ENCODE data around the gene MAEL.
"Not testable (repeated sequence)": the region's sequence is repeated elsewhere in the genome, so short reads cannot be mapped to it uniquely, and the experiment has no call there.

Gene MAEL

GRCh38 chr1:167016100-167016750 is 27.1 kb downstream of the MAEL start:
- H3K4me1 ChIP-seq (ENCODE audit: control insufficient read depth, insufficient read depth, low read length): peaks cover 8% of the 10 kb centered on the region
- no peaks in the 10 kb centered on the region for H3K36me3 ChIP-seq (ENCODE audit: control insufficient read depth, insufficient read depth, low read length)
- no peak overlapping the region for H3K9ac ChIP-seq (ENCODE audit: low read depth, low read length)
- H3K4me3 ChIP-seq (ENCODE audit: low read depth, low read length): no peak overlapping the region
- no peak overlapping the region for H3K27ac ChIP-seq (ENCODE audit: low read depth, low read length)
- H3K9me3 ChIP-seq (ENCODE audit: control insufficient read depth, insufficient read depth, low read length): no peaks in the 10 kb centered on the region
- H3K27me3 ChIP-seq (ENCODE audit: control insufficient read depth, insufficient read depth, low read length): no peaks in the 10 kb centered on the region; the same call in 1 of the 2 replicates

- Histone ChIP-seq H3K36me3 (ENCODE audit: control insufficient read depth, insufficient read depth, low read length) (no peaks in the 10 kb centered on the region), H3K27me3 (ENCODE audit: control insufficient read depth, insufficient read depth, low read length) (no peaks in the 10 kb centered on the region), H3K27ac (ENCODE audit: low read depth, low read length) (no peak overlapping the region), H3K4me3 (ENCODE audit: low read depth, low read length) (no peak overlapping the region), H3K9ac (ENCODE audit: low read depth, low read length) (no peak overlapping the region), H3K9me3 (ENCODE audit: control insufficient read depth, insufficient read depth, low read length) (no peaks in the 10 kb centered on the region), H3K4me1 (ENCODE audit: control insufficient read depth, insufficient read depth, low read length) (no peaks in the 10 kb centered on the region)
Measured at GRCh38 chr1:167022384-167022783, 33.3 kb downstream of the MAEL start.

GRCh38 chr1:167029553-167029952 is 40.5 kb downstream of the MAEL start:
- H3K4me1 ChIP-seq (ENCODE audit: control insufficient read depth, insufficient read depth, low read length); H3K9me3 ChIP-seq (ENCODE audit: control insufficient read depth, insufficient read depth, low read length); H3K27ac ChIP-seq (ENCODE audit: low read depth, low read length); H3K27me3 ChIP-seq (ENCODE audit: control insufficient read depth, insufficient read depth, low read length); H3K36me3 ChIP-seq (ENCODE audit: control insufficient read depth, insufficient read depth, low read length); H3K4me3 ChIP-seq (ENCODE audit: low read depth, low read length); H3K9ac ChIP-seq (ENCODE audit: low read depth, low read length): not testable (repeated sequence)

GRCh38 chr1:167033646-167034045 is 44.6 kb downstream of the MAEL start:
- Histone ChIP-seq H3K4me3 (ENCODE audit: low read depth, low read length) (no peak overlapping the region), H3K9me3 (ENCODE audit: control insufficient read depth, insufficient read depth, low read length) (no peaks in the 10 kb centered on the region), H3K4me1 (ENCODE audit: control insufficient read depth, insufficient read depth, low read length) (no peaks in the 10 kb centered on the region), H3K36me3 (ENCODE audit: control insufficient read depth, insufficient read depth, low read length) (no peaks in the 10 kb centered on the region), H3K27ac (ENCODE audit: low read depth, low read length) (no peak overlapping the region), H3K9ac (ENCODE audit: low read depth, low read length) (no peak overlapping the region), H3K27me3 (ENCODE audit: control insufficient read depth, insufficient read depth, low read length) (no peaks in the 10 kb centered on the region)

- no peaks in the 10 kb centered on the region for H3K9me3 ChIP-seq (ENCODE audit: control insufficient read depth, insufficient read depth, low read length)
- no peak overlapping the region for H3K9ac ChIP-seq (ENCODE audit: low read depth, low read length)
- no peak overlapping the region for H3K27ac ChIP-seq (ENCODE audit: low read depth, low read length)
- no peaks in the 10 kb centered on the region for H3K4me1 ChIP-seq (ENCODE audit: control insufficient read depth, insufficient read depth, low read length)
- no peaks in the 10 kb centered on the region for H3K27me3 ChIP-seq (ENCODE audit: control insufficient read depth, insufficient read depth, low read length)
- H3K36me3 ChIP-seq (ENCODE audit: control insufficient read depth, insufficient read depth, low read length): no peaks in the 10 kb centered on the region
- no peak overlapping the region for H3K4me3 ChIP-seq (ENCODE audit: low read depth, low read length)
Measured at GRCh38 chr1:167043752-167044488, 54.8 kb downstream of the MAEL start.

- no peak overlapping the region for H3K4me3 ChIP-seq (ENCODE audit: low read depth, low read length)
- H3K27ac ChIP-seq (ENCODE audit: low read depth, low read length): no peak overlapping the region
- no peaks in the 10 kb centered on the region for H3K36me3 ChIP-seq (ENCODE audit: control insufficient read depth, insufficient read depth, low read length)
- H3K27me3 ChIP-seq (ENCODE audit: control insufficient read depth, insufficient read depth, low read length): no peaks in the 10 kb centered on the region
- H3K9me3 ChIP-seq (ENCODE audit: control insufficient read depth, insufficient read depth, low read length): no peaks in the 10 kb centered on the region
- no peaks in the 10 kb centered on the region for H3K4me1 ChIP-seq (ENCODE audit: control insufficient read depth, insufficient read depth, low read length)
- no peak overlapping the region for H3K9ac ChIP-seq (ENCODE audit: low read depth, low read length)
Measured at GRCh38 chr1:167051907-167052306, 62.8 kb downstream of the MAEL start.

GRCh38 chr1:167052389-167052788 is 63.3 kb downstream of the MAEL start:
- Histone ChIP-seq H3K27me3 (ENCODE audit: control insufficient read depth, insufficient read depth, low read length) (no peaks in the 10 kb centered on the region), H3K9ac (ENCODE audit: low read depth, low read length) (no peak overlapping the region), H3K4me3 (ENCODE audit: low read depth, low read length) (no peak overlapping the region), H3K27ac (ENCODE audit: low read depth, low read length) (no peak overlapping the region), H3K36me3 (ENCODE audit: control insufficient read depth, insufficient read depth, low read length) (no peaks in the 10 kb centered on the region), H3K9me3 (ENCODE audit: control insufficient read depth, insufficient read depth, low read length) (no peaks in the 10 kb centered on the region), H3K4me1 (ENCODE audit: control insufficient read depth, insufficient read depth, low read length) (no peaks in the 10 kb centered on the region)

- Histone ChIP-seq H3K4me1 (ENCODE audit: control insufficient read depth, insufficient read depth, low read length) (peaks cover 9% of the 10 kb centered on the region; the same call in 1 of the 2 replicates), H3K9ac (ENCODE audit: low read depth, low read length) (no peak overlapping the region), H3K27ac (ENCODE audit: low read depth, low read length) (no peak overlapping the region), H3K4me3 (ENCODE audit: low read depth, low read length) (no peak overlapping the region), H3K9me3 (ENCODE audit: control insufficient read depth, insufficient read depth, low read length) (no peaks in the 10 kb centered on the region), H3K27me3 (ENCODE audit: control insufficient read depth, insufficient read depth, low read length) (no peaks in the 10 kb centered on the region), H3K36me3 (ENCODE audit: control insufficient read depth, insufficient read depth, low read length) (no peaks in the 10 kb centered on the region)
Measured at GRCh38 chr1:167054531-167054930, 65.5 kb downstream of the MAEL start.

- H3K9me3 ChIP-seq (ENCODE audit: control insufficient read depth, insufficient read depth, low read length): no peaks in the 10 kb centered on the region
- no peaks in the 10 kb centered on the region for H3K36me3 ChIP-seq (ENCODE audit: control insufficient read depth, insufficient read depth, low read length)
- no peaks in the 10 kb centered on the region for H3K27me3 ChIP-seq (ENCODE audit: control insufficient read depth, insufficient read depth, low read length)
- H3K4me1 ChIP-seq (ENCODE audit: control insufficient read depth, insufficient read depth, low read length): peaks cover 10% of the 10 kb centered on the region; the same call in 1 of the 2 replicates
- H3K27ac ChIP-seq (ENCODE audit: low read depth, low read length): no peak overlapping the region
- H3K4me3 ChIP-seq (ENCODE audit: low read depth, low read length): no peak overlapping the region
- no peak overlapping the region for H3K9ac ChIP-seq (ENCODE audit: low read depth, low read length)
Measured at GRCh38 chr1:167054946-167055630, 66.0 kb downstream of the MAEL start.

- H3K4me3 ChIP-seq (ENCODE audit: low read depth, low read length): no peak overlapping the region
- peaks cover 10% of the 10 kb centered on the region; the same call in 1 of the 2 replicates for H3K4me1 ChIP-seq (ENCODE audit: control insufficient read depth, insufficient read depth, low read length)
- H3K27me3 ChIP-seq (ENCODE audit: control insufficient read depth, insufficient read depth, low read length): no peaks in the 10 kb centered on the region
- H3K36me3 ChIP-seq (ENCODE audit: control insufficient read depth, insufficient read depth, low read length): no peaks in the 10 kb centered on the region
- H3K9ac ChIP-seq (ENCODE audit: low read depth, low read length): no peak overlapping the region
- no peaks in the 10 kb centered on the region for H3K9me3 ChIP-seq (ENCODE audit: control insufficient read depth, insufficient read depth, low read length)
- no peak overlapping the region for H3K27ac ChIP-seq (ENCODE audit: low read depth, low read length)
Measured at GRCh38 chr1:167056529-167057231, 67.6 kb downstream of the MAEL start.

Data from HUES48 (cell line).